CD1c-positive myeloid dendritic cell (primary cell): ENCODE results near the gene APOC3.

Experiments
- DNase-seq: peaks from one replicate; pipeline ENCODE4 v3.0.0-alpha.2; 2016; ENCODE audit errors: extremely low spot score

APOC3 gene

GRCh38 chr11:116849060-116849459 is 19.4 kb downstream of the APOC3 start:
- no peak for DNase-seq

- no peak for DNase-seq
Observed at GRCh38 chr11:116849486-116849885, 19.8 kb downstream of the APOC3 start.

GRCh38 chr11:116851626-116852025 is 21.9 kb downstream of the APOC3 start:
- peak; percentile 93 for DNase-seq

GRCh38 chr11:116852261-116853031 is 22.7 kb downstream of the APOC3 start:
- DNase-seq: peak; percentile 24

- DNase-seq: peak; percentile 92
Observed at GRCh38 chr11:116853461-116854073, 23.9 kb downstream of the APOC3 start.

GRCh38 chr11:116855413-116855812 is 25.7 kb downstream of the APOC3 start:
- no peak for DNase-seq

GRCh38 chr11:116856423-116856822 is 26.7 kb downstream of the APOC3 start:
- DNase-seq: no peak

- no peak for DNase-seq
Observed at GRCh38 chr11:116857316-116857715, 27.6 kb downstream of the APOC3 start.

GRCh38 chr11:116857936-116858335 is 28.2 kb downstream of the APOC3 start:
- DNase-seq: no peak

GRCh38 chr11:116859175-116859574 is 29.5 kb downstream of the APOC3 start:
- DNase-seq: no peak

GRCh38 chr11:116860303-116860702 is 30.6 kb downstream of the APOC3 start:
- no peak for DNase-seq

GRCh38 chr11:116861539-116861938 is 31.8 kb downstream of the APOC3 start:
- DNase-seq: no peak

- DNase-seq: no peak
Observed at GRCh38 chr11:116862185-116862584, 32.5 kb downstream of the APOC3 start.

GRCh38 chr11:116862951-116863350 is 33.2 kb downstream of the APOC3 start:
- no peak for DNase-seq

GRCh38 chr11:116864531-116864930 is 34.8 kb downstream of the APOC3 start:
- no peak for DNase-seq

GRCh38 chr11:116865696-116866095 is 36.0 kb downstream of the APOC3 start:
- no peak for DNase-seq

GRCh38 chr11:116866804-116867455 is 37.2 kb downstream of the APOC3 start:
- no peak for DNase-seq

GRCh38 chr11:116867619-116868018 is 37.9 kb downstream of the APOC3 start:
- no peak for DNase-seq

- no peak for DNase-seq
Observed at GRCh38 chr11:116868066-116868465, 38.4 kb downstream of the APOC3 start.

GRCh38 chr11:116869610-116870009 is 39.9 kb downstream of the APOC3 start:
- no peak for DNase-seq

- DNase-seq: no peak
Observed at GRCh38 chr11:116870054-116870453, 40.3 kb downstream of the APOC3 start.

GRCh38 chr11:116871248-116871647 is 41.5 kb downstream of the APOC3 start:
- DNase-seq: no peak

- DNase-seq: no peak
Observed at GRCh38 chr11:116873381-116873780, 43.7 kb downstream of the APOC3 start.
